GM12873 (cell line): ENCODE results near the gene KLHL13.

ENCODE experiments used
- CTCF ChIP-seq: IDR thresholded peaks from 2 replicates; pipeline ENCODE4 v1.5.1; 2012; ENCODE audit warnings: low read depth, mild to moderate bottlenecking, moderate library complexity, low read length, control low read depth; ENCODE audit not compliant: insufficient read depth; ENCODE audit errors: missing control alignments

KLHL13 gene

GRCh38 chrX:118115953-118116712 is 477 bp downstream of the KLHL13 start:
- no peak for TF ChIP-seq CTCF

DNA sequence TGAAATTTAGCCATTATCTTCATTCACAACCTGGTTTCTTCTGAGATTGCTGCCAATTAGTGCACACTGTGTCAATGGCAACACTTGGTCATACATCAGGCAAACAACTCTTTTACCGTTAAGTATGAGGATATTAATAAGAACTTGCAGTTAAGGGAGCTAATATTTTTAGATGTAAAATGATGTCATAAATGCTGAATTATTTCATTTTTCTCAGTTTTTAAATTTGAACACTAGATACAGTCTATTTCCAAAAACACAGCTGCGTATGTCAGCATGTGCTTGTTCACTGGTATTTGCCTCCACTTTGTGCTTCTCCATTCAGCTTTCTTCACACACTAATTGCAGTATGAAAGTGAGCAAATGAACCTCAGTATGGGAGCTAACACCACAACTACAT is 1.6 kb downstream of the KLHL13 start:
- TF ChIP-seq CTCF: no peak

GRCh38 chrX:118109065-118109464 is 7.5 kb downstream of the KLHL13 start:
- no peak for TF ChIP-seq CTCF

DNA sequence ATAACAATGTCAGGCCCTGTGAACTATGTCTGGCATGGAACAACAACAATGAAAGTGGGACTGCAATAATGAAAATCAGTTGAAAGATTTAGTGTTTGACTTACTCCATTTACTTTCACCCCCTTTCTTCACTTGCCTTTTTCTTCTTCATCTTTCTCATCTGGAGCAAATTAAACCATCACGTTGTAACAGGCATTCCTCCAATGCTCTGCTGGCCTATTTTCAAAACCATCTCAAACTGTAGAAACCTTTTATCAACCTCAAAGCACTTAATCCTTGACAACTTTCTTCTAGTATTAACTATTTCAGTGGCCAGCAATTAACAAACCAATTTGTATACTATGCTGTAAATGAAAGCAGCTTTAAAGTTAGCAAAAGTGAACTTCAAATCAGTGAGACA is 8.3 kb downstream of the KLHL13 start:
- TF ChIP-seq CTCF: no peak

DNA sequence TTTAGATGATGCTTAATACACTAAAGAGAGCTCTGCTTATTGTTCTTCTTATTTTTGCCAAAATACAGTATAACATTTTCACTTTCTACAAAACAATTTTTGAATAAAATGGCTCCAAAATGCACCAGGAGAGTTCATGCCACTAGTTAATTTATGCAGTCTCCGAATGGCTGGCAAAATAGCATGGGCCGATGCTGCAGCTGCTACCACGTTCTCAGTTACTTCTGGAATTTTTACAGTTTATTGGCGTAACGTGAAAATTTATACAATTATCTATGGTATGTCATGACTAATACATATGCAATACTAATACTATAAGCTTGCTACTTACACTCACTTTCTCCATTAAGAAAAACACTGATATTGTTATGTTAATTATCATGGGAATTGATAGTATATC is 16.5 kb downstream of the KLHL13 start:
- TF ChIP-seq CTCF: no peak

- TF ChIP-seq CTCF: no peak
Measured at GRCh38 chrX:118088084-118088483, 28.5 kb downstream of the KLHL13 start.

DNA sequence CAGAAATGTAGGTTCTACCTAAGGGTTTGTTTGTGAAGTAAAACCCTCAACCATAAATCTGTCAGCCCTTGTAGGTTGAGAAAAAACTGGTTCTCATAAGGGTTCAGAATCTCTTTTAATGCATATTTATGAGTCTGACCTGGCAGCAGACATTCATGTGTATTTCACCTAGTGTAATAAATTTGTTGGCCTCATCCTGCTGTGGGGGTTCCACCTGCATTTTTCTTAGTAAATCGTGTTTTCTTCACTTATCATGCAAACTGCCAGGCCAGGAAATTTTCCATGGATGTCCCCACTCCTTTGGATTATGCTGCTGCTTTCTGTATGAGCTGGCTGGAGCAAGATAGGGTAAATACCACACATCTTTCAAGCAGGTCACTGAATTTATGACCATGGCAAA is 42.4 kb downstream of the KLHL13 start:
- TF ChIP-seq CTCF: no peak
